Stimulated activated CD8-positive, alpha-beta memory T cell treated with anti-CD3 and anti-CD28 coated beads, Interleukin-12 subunit alpha, Interleukin-12 subunit beta, amount 100 ng/mL, for 24 hours (primary cell): ENCODE data around the gene RIOK3.

Experiments used
- DNase-seq: peaks from one replicate; pipeline ENCODE4 v3.0.0-alpha.2; 2020; ENCODE audit errors: extremely low read depth

Gene RIOK3

GRCh38 chr18:23528580-23529472, 75.7 kb downstream of the RIOK3 start:
- no peak for DNase-seq

- DNase-seq: no peak
These were observed 76.5 kb downstream of the RIOK3 start for GRCh38 chr18:23529604-23530003.

- DNase-seq: no peak
These were observed 77.1 kb downstream of the RIOK3 start for GRCh38 chr18:23530195-23530594.

GRCh38 chr18:23531912-23532311, 78.8 kb downstream of the RIOK3 start:
- DNase-seq: no peak
